ENCODE results near the gene HAUS7.

- TF ChIP-seq CTCF (IDR thresholded peaks at IDR 0.05) (no peak), BHLHE40 (IDR thresholded peaks at IDR 0.05; ENCODE audit: low read depth, low read length) (no peak), JUNB (IDR thresholded peaks at IDR 0.05) (no peak), RAD21 (conservative IDR thresholded peaks at IDR 0.05 in 1 of 2, IDR thresholded peaks at IDR 0.05 in 1 of 2) (no peak)
These were observed 23.7 kb upstream of the HAUS7 start for GRCh38 chrX:153494061-153494460.

Data from A549 (cell line).